HepG2 (cell line): ENCODE measurements around the gene FCRL5. TPM values are rescaled to one million over a fixed set of nuclear protein-coding genes. Genes with fewer than 3 reads are reported as not detected.

Experiments used
- ATAC-seq: fragments of 200-7000 bp; cut with Tn5 transposase; 3 replicates; pipeline ENCODE4 v1.9.1; 2020; ENCODE audit warnings: mild to moderate bottlenecking, moderate library complexity
- BruUV-seq: library from RNA; stranded (reverse); fragments of 400-500 nt; replicated peaks from 2 replicates; lab custom pipeline; 2021; lab: Mats Ljungman, UMichigan
- CTCF ChIA-PET: fragments of 300-600 bp; formaldehyde crosslinking; extraction: SDS; loops from one replicate; lab custom pipeline; 2021; ENCODE audit warnings: low total read pairs, inconsistent platforms, low intra/inter-chr PET ratio; lab: Yijun Ruan, JAX
- POLR2A ChIA-PET: fragments of 350-600 bp; sonication (Branson Sonifier 250); formaldehyde crosslinking; loops from one replicate; lab custom pipeline; 2020; ENCODE audit warnings: antibody characterized with exemption, inconsistent platforms; lab: Yijun Ruan, JAX
- DNase-seq: peaks from one replicate; pipeline ENCODE4 v3.0.0-alpha.2; 2015; ENCODE audit warnings: low spot score
- FAIRE-seq: peaks from 3 replicates; lab custom pipeline; 2011; peaks lifted over from hg19 to GRCh38; lab: Jason Lieb, UNC
- H2AFZ ChIP-seq: one replicate; pipeline ENCODE4 v1.6.1; 2011; ENCODE audit warnings: low read length, inconsistent platforms
- H3K27ac ChIP-seq: fragments of 300-600 bp; 3 replicates; pipeline ENCODE4 v1.8.0; 2011; ENCODE audit warnings: mixed run types, mild to moderate bottlenecking, mixed read lengths, low read length, inconsistent platforms; ENCODE audit not compliant: insufficient read depth; ENCODE audit errors: extremely low read length
- H3K27me3 ChIP-seq, 2 experiments: fragments of 200-600 bp in 1 of 2; 2 replicates in 1 of 2; 3 replicates in 1 of 2; pipeline versions ENCODE4 v1.6.0 to v1.8.0; 2011; ENCODE audit warnings: low read length in 2 of 2, mild to moderate bottlenecking in 2 of 2, moderate library complexity in 2 of 2, inconsistent platforms in 1 of 2; ENCODE audit not compliant: insufficient read depth in 2 of 2, control insufficient read depth in 1 of 2
- H3K36me3 ChIP-seq, 2 experiments: fragments of 200-600 bp in 1 of 2; replicated peaks in 1 of 2; 2 replicates in 1 of 2; 3 replicates in 1 of 2; pipeline versions ENCODE4 v1.5.1 to v1.8.0; 2011; ENCODE audit warnings: low read length in 2 of 2, inconsistent platforms in 1 of 2; ENCODE audit not compliant: insufficient read depth in 2 of 2, control insufficient read depth in 1 of 2
- H3K4me1 ChIP-seq: 2 replicates; pipeline ENCODE4 v1.5.1; 2012; ENCODE audit warnings: low read length, inconsistent platforms; ENCODE audit not compliant: insufficient read depth
- H3K4me2 ChIP-seq: 2 replicates; pipeline ENCODE4 v1.6.0; 2011; ENCODE audit warnings: low read depth, low read length, inconsistent platforms
- H3K4me3 ChIP-seq, 3 experiments: fragments of 200-600 bp in 1 of 3; sonication (generic), shearing (Covaris generic) in 1 of 3; replicated peaks in 1 of 3; 2 replicates each; pipeline ENCODE4 v1.5.1; 2011 to 2016; ENCODE audit warnings: low read length in 3 of 3, inconsistent platforms in 2 of 3, low read depth in 2 of 3, mild to moderate bottlenecking in 2 of 3, control low read depth in 1 of 3, mixed read lengths in 1 of 3; ENCODE audit not compliant: insufficient read depth in 1 of 3
- H3K79me2 ChIP-seq: one replicate; pipeline ENCODE4 v1.6.1; 2011; ENCODE audit warnings: low read length, inconsistent platforms; ENCODE audit not compliant: insufficient read depth
- H3K9ac ChIP-seq: 2 replicates; pipeline ENCODE4 v1.6.0; 2011; ENCODE audit warnings: mild to moderate bottlenecking, low read depth, low read length, inconsistent platforms; ENCODE audit not compliant: insufficient read depth
- H3K9me3 ChIP-seq: 2 replicates; pipeline ENCODE4 v1.5.1; 2012; ENCODE audit warnings: mild to moderate bottlenecking, low read length
- H4K20me1 ChIP-seq: 2 replicates; pipeline ENCODE4 v1.6.0; 2011; ENCODE audit warnings: inconsistent platforms, mild to moderate bottlenecking, low read length, moderate library complexity; ENCODE audit not compliant: insufficient read depth
- BRD4 ChIP-seq: sonication (generic); formaldehyde crosslinking; IDR thresholded peaks from 2 replicates; pipeline ENCODE4 v1.4.0; 2020; ENCODE audit warnings: missing genetic modification reagents
- CSRNP2 ChIP-seq: sonication (generic); formaldehyde crosslinking; conservative IDR thresholded peaks from 2 replicates; pipeline ENCODE4 v1.8.0; 2022; ENCODE audit warnings: low read depth, missing genetic modification reagents
- HINFP ChIP-seq: sonication (generic); formaldehyde crosslinking; IDR thresholded peaks from 2 replicates; pipeline ENCODE4 v1.4.0; 2020; ENCODE audit warnings: low read depth, mild to moderate bottlenecking, missing genetic modification reagents
- IRF2 ChIP-seq: IDR thresholded peaks from 2 replicates; pipeline ENCODE4 v1.6.1; 2018; ENCODE audit warnings: missing genetic modification reagents, missing compliant biosample characterization
- MAF1 ChIP-seq: sonication (generic); formaldehyde crosslinking; IDR thresholded peaks from 2 replicates; pipeline ENCODE4 v1.5.0; 2020; ENCODE audit warnings: missing genetic modification reagents, borderline replicate concordance
- MXD4 ChIP-seq: IDR thresholded peaks from 2 replicates; pipeline ENCODE4 v1.6.1; 2016; ENCODE audit warnings: mild to moderate bottlenecking, missing biosample characterization, missing genetic modification reagents
- SSRP1 ChIP-seq: IDR thresholded peaks from 2 replicates; pipeline ENCODE4 v1.6.1; 2016; ENCODE audit warnings: control low read depth
- ZFY ChIP-seq: sonication (generic); formaldehyde crosslinking; IDR thresholded peaks from 2 replicates; pipeline ENCODE4 v1.4.0; 2020; ENCODE audit warnings: missing genetic modification reagents
- ZNF337 ChIP-seq: sonication (generic); formaldehyde crosslinking; IDR thresholded peaks from 2 replicates; pipeline ENCODE4 v1.5.1; 2020; ENCODE audit warnings: missing genetic modification reagents, low read depth, mild to moderate bottlenecking, borderline replicate concordance
- ZNF563 ChIP-seq: sonication (generic); formaldehyde crosslinking; IDR thresholded peaks from 2 replicates; pipeline ENCODE4 v1.8.0; 2022; ENCODE audit warnings: mild to moderate bottlenecking, moderate library complexity, missing genetic modification reagents
- WGBS: methylation state at CpG from one replicate; pipeline ENCODE4 v1.1.6; 2017; ENCODE audit warnings: low lambda C conversion rate; 5-methylcytosine and 5-hydroxymethylcytosine counted together
- in situ Hi-C: cut with HindIII; loops from 2 replicates; pipeline ENCODE4 v1.10.0; 2017; ENCODE audit warnings: low pct_unique_long_range_greater_than_20kb; ENCODE audit not compliant: extremely low pct_ligation_motif_present
- intact Hi-C: fragments of 100-400 bp; cut with micrococcal nuclease; formaldehyde crosslinking; loops from one replicate; pipeline ENCODE4 v1.10.0; 2022; ENCODE audit not compliant: unreplicated experiment
- polyA plus RNA-seq, 8 experiments: library from polyadenylated mRNA; depleted of rRNA in 3 of 8; stranded (reverse) in 7 of 8; unstranded in 1 of 8; fragments of >200 nt; fragmentation: Illumina TruSeq in 4 of 8; extraction: Trizol in 4 of 8; gene quantifications; 2 replicates each; pipeline versions ENCODE4 v1.2.1 to v1.2.3, GENCODE V29; 2011 to 2016; ENCODE audit warnings: low read depth in 4 of 8, missing spikeins in 1 of 8, mixed read lengths in 1 of 8; ENCODE audit not compliant: insufficient read depth in 1 of 8
- total RNA-seq, 5 experiments: library from RNA; depleted of rRNA; stranded (reverse); fragments of >200 nt; fragmentation: Illumina TruSeq; extraction: Trizol; gene quantifications; 2 replicates each; pipeline ENCODE4 v1.2.3, GENCODE V29; 2016; ENCODE audit warnings: low read depth in 1 of 5
- TF ChIP-seq, protein P1 (sequence below): sonication (generic); formaldehyde crosslinking; conservative IDR thresholded peaks from 2 replicates; pipeline ENCODE4 v1.8.1; 2023; ENCODE audit warnings: missing genetic modification reagents
- TF ChIP-seq, protein P2 (sequence below): sonication (generic); formaldehyde crosslinking; IDR thresholded peaks from 2 replicates; pipeline ENCODE4 v1.5.1; 2020; ENCODE audit warnings: missing genetic modification reagents, mild to moderate bottlenecking, borderline replicate concordance

The FCRL5 gene
- total and polyA plus RNA-seq, 2 of the 13 experiments (the other 11 are each of a cell fraction or from before 2014, with no cell fraction given) = not detected

DNA sequence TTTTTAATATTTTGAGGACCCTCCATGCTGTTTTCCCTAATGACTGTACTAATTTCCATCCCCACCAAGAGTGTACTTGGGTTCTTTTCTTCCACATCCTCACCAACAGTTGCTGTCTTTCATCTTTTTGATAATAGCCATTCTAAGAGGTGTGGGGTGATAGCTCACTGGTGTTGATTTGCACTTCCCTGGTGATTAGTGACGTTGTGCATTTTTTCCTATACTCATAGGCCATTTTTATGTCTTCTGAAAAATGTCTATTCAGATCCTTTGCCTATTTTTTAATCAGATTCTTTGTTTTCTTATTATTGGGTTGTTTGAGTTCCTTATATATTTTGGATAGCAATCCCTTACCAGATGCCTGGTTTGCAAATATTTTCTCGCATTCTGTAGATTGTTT lies 64.2 kb downstream of the FCRL5 start:
- WGBS = 2% methylated on average over 2 of the region's 2 CpGs
- intact Hi-C loops = no loop called here
- in situ Hi-C loops = no loop called here

More for the DNA sequence above, 64.2 kb downstream of the FCRL5 start:
- DNase-seq = no peak
- POLR2A ChIA-PET = no interaction called here
- no peak for TF ChIP-seq HINFP
- TF ChIP-seq MXD4 = no peak
- TF ChIP-seq ZNF563 (CRISPR knock-in tag) = no peak
- TF ChIP-seq IRF2 (CRISPR knock-in tag) = no peak
- TF ChIP-seq ZNF337 (CRISPR knock-in tag) = no peak
- TF ChIP-seq SSRP1 (CRISPR knock-in tag) = no peak
- TF ChIP-seq ZFY (CRISPR knock-in tag) = no peak
- TF ChIP-seq, protein P1, sequence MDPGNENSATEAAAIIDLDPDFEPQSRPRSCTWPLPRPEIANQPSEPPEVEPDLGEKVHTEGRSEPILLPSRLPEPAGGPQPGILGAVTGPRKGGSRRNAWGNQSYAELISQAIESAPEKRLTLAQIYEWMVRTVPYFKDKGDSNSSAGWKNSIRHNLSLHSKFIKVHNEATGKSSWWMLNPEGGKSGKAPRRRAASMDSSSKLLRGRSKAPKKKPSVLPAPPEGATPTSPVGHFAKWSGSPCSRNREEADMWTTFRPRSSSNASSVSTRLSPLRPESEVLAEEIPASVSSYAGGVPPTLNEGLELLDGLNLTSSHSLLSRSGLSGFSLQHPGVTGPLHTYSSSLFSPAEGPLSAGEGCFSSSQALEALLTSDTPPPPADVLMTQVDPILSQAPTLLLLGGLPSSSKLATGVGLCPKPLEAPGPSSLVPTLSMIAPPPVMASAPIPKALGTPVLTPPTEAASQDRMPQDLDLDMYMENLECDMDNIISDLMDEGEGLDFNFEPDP (CRISPR knock-in tag) = no peak
- TF ChIP-seq CSRNP2 = no peak
- TF ChIP-seq, protein P2, sequence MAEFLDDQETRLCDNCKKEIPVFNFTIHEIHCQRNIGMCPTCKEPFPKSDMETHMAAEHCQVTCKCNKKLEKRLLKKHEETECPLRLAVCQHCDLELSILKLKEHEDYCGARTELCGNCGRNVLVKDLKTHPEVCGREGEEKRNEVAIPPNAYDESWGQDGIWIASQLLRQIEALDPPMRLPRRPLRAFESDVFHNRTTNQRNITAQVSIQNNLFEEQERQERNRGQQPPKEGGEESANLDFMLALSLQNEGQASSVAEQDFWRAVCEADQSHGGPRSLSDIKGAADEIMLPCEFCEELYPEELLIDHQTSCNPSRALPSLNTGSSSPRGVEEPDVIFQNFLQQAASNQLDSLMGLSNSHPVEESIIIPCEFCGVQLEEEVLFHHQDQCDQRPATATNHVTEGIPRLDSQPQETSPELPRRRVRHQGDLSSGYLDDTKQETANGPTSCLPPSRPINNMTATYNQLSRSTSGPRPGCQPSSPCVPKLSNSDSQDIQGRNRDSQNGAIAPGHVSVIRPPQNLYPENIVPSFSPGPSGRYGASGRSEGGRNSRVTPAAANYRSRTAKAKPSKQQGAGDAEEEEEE = no peak
- no peak for TF ChIP-seq MAF1 (CRISPR knock-in tag)
- no peak for TF ChIP-seq BRD4
- TF ChIP-seq, all 625 proteins: peak for 0
- CTCF ChIA-PET = interaction anchor here (3.9 kb wide), 1 partner anchor 118 kb away, joined by 31 read pairs; no protein-coding TSS in a partner anchor
- no peaks in the 10 kb centered on the region for H3K79me2 ChIP-seq
- H3K27ac ChIP-seq = no peak overlapping the region
- no peaks in the 10 kb centered on the region for H4K20me1 ChIP-seq
- no peaks in the 10 kb centered on the region for H3K27me3 ChIP-seq
- ATAC-seq (no peak), FAIRE-seq (no peak)
- H3K9ac ChIP-seq = no peak overlapping the region
- H3K4me1 ChIP-seq = no peaks in the 10 kb centered on the region
- no peak overlapping the region for H2AFZ ChIP-seq
- no peaks in the 10 kb centered on the region for H3K36me3 ChIP-seq
- BruUV-seq = no TSS peak
- no peak overlapping the region for H3K4me3 ChIP-seq
- H3K4me2 ChIP-seq = no peak overlapping the region
- no peaks in the 10 kb centered on the region for H3K9me3 ChIP-seq
